Heart left ventricle (tissue), 13 donors: ENCODE results near the gene IGDCC3.

ENCODE experiments used
- POLR2A ChIP-seq, 2 donors: fragments of 450-650 bp; IDR thresholded peaks; one replicate each; pipeline ENCODE4 v1.6.1; 2017; ENCODE audit warnings: antibody characterized with exemption in 2 of 2, mild to moderate bottlenecking in 2 of 2, moderate library complexity in 2 of 2
- TF ChIP-seq, protein P1 (sequence below), 12 donors: fragments of 200-600 bp; sonication (generic) in 4 of 12; IDR thresholded peaks; one replicate each; pipeline versions ENCODE4 v1.5.0 to v1.8.0; 2018 to 2022; ENCODE audit warnings: antibody characterized with exemption in 12 of 12, mild to moderate bottlenecking in 5 of 12
- donor health status: ischemic (EF 13 %, LVEDD 7.1; RV severe dilation, severe dysfunction).
- donor health status: DM: no; HTN: yes; CAD: no.
- donor health status: DM: no; HTN: no; CAD: no.
- donor health status: ischemic (EF 25% LVEDD 6.9; RV normal size, moderate dysfunction).
- donor health status: ischemic (EF 25% LVEDD 5.7; RV mildly dilated, moderate dysfunction).
- donor health status: ischemic (EF 35%, LVEDD 5.7; RV mildly dilated, moderate dysfunction).
- donor health status: nonischemic (EF 11% LVEDD 7.7; RV severe dilation, severe dysfunction).
- donor health status: DM: yes; HTN: yes; CAD: no.
- donor health status: PGD.
- donor health status: ischemic (EF 29% LVEDD 5.4; RV normal size, mild dysfunction).
- donor health status: nonischemic (EF 23%, LVEDD 6.1; RV moderate dilation, normal function).

GRCh38 chr15:65383991-65384390, 6.2 kb upstream of the IGDCC3 start:
- no peak for TF ChIP-seq POLR2A (IDR thresholded peaks at IDR 0.05)
- TF ChIP-seq, protein P1, sequence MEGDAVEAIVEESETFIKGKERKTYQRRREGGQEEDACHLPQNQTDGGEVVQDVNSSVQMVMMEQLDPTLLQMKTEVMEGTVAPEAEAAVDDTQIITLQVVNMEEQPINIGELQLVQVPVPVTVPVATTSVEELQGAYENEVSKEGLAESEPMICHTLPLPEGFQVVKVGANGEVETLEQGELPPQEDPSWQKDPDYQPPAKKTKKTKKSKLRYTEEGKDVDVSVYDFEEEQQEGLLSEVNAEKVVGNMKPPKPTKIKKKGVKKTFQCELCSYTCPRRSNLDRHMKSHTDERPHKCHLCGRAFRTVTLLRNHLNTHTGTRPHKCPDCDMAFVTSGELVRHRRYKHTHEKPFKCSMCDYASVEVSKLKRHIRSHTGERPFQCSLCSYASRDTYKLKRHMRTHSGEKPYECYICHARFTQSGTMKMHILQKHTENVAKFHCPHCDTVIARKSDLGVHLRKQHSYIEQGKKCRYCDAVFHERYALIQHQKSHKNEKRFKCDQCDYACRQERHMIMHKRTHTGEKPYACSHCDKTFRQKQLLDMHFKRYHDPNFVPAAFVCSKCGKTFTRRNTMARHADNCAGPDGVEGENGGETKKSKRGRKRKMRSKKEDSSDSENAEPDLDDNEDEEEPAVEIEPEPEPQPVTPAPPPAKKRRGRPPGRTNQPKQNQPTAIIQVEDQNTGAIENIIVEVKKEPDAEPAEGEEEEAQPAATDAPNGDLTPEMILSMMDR (IDR thresholded peaks at IDR 0.05), result no peak
